WTC11 (cell line): Measurements from ENCODE around the gene TCF7L1.

Source experiments
- ATF6 ChIP-seq: sonication (generic); formaldehyde crosslinking; IDR thresholded peaks from 2 replicates; pipeline ENCODE4 v1.8.1; 2023; ENCODE audit warnings: mild to moderate bottlenecking, missing genetic modification reagents
- NFE2L1 ChIP-seq: sonication (generic); formaldehyde crosslinking; IDR thresholded peaks from 2 replicates; pipeline ENCODE4 v1.8.1; 2023; ENCODE audit warnings: missing genetic modification reagents
- NR1H2 ChIP-seq: sonication (generic); formaldehyde crosslinking; IDR thresholded peaks from 2 replicates; pipeline ENCODE4 v1.9.0; 2021; ENCODE audit warnings: mild to moderate bottlenecking, moderate library complexity, missing genetic modification reagents

GRCh38 chr2:85187069-85187468 is 53.9 kb downstream of the TCF7L1 start:
- TF ChIP-seq ATF6 (no peak), NFE2L1 (CRISPR knock-in tag) (no peak), NR1H2 (CRISPR knock-in tag) (no peak)
